ENCODE data around the gene SH2B2. TPM values are rescaled to one million over a fixed set of nuclear protein-coding genes. Genes with fewer than 3 reads are reported as not detected.

SH2B2 gene
- total and polyA plus RNA-seq, 4 donors = 0.65 to 1.4 (median 1.0) TPM; not detected in 1

DNA sequence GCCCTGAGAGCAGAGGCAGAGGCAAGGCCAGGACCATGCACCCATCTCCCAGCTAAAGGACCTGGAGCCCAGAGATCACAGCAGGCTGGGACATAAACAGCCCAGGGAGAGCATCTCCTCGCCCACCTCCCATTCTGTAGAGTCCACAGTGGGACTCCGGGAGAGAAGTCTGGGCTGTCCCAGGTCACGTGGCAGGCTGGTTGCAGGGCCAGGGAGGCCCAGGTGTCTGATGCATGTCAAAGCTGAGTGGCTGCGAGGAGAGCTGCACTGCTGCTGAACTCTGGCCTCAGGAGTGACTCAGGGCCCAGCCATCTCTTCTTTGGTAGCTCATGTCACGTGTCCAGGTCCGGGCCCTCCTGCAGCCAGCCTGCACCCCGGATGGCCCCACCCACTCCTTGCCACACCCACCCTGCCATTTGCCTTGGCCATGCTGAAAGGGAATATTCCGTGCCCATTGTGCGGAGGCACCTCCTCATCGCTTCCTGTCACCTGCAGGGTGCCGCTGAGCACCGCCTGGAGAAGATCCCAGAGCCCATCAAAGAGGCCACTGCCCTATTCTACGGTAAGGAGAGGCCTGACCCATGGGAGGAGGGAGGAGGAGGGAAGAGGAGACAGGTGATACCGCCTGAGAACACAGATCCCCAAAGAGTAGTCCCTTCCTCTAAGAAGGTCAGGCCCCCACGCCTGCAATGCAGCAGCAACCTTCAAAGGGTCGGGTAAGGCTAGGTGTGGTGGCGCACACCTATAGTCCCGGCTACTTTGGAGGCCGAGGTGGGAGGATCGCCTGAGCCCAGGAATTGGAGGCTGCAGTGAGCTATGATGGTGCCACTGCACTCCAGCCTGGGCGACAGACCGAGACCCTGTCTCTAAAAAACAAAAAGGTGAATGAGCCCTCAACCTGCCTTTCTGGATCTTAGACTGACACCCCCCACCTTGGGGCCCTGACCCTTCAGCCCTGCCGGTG, 12.6 kb upstream of the SH2B2 start (continued):
- TF ChIP-seq GABPA (IDR thresholded peaks at IDR 0.05 in 1 of 2, conservative IDR thresholded peaks at IDR 0.05 in 1 of 2) = no peak
- TF ChIP-seq, protein P1, sequence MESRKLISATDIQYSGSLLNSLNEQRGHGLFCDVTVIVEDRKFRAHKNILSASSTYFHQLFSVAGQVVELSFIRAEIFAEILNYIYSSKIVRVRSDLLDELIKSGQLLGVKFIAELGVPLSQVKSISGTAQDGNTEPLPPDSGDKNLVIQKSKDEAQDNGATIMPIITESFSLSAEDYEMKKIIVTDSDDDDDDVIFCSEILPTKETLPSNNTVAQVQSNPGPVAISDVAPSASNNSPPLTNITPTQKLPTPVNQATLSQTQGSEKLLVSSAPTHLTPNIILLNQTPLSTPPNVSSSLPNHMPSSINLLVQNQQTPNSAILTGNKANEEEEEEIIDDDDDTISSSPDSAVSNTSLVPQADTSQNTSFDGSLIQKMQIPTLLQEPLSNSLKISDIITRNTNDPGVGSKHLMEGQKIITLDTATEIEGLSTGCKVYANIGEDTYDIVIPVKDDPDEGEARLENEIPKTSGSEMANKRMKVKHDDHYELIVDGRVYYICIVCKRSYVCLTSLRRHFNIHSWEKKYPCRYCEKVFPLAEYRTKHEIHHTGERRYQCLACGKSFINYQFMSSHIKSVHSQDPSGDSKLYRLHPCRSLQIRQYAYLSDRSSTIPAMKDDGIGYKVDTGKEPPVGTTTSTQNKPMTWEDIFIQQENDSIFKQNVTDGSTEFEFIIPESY (IDR thresholded peaks at IDR 0.05) = no peak
- no peak for TF ChIP-seq EGR1 (IDR thresholded peaks at IDR 0.05; ENCODE audit: low read depth in 2 of 2)
- no peak for TF ChIP-seq HNF4G (IDR thresholded peaks at IDR 0.05)

DNA sequence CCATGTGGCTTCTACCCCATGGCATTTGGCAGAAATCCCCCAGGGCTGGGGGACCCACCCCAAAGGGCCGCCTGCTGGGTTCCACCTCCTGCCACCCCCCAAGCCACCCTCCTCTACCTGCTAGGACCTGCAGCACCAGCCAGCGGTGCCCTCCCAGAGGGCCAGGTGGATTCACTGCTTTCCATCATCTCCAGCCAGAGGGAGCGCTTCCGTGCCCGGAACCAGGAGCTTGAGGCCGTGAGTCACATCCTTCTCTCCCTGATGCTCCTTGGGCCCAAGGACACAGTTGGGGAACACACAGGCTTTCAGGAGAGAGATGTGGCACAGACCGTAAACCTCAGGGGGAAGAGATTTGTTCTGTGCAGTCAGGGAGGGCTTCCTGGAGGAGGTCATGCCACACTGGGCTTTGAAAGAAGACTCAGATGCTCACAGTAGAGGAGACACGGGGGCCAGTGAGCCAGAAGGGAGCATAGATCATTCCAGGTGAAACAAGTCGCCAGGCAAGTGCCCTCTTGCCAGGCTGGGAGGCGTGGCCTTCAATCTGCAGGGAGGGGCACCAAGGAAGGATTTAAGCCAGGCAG, 11.5 kb upstream of the SH2B2 start:
- DNase-seq (ENCODE audit: low spot score) = no peak
- Histone ChIP-seq H3K27ac (ENCODE audit: low read depth in 1 of 2, low read length in 2 of 2) (no peak overlapping the region), H3K36me3 (ENCODE audit: control insufficient read depth in 4 of 4, insufficient read depth in 3 of 4, low read depth in 1 of 4, low read length in 3 of 4) (no peaks in the 10 kb centered on the region), H3K4me1 (ENCODE audit: control insufficient read depth in 4 of 4, insufficient read depth in 4 of 4, low read length in 3 of 4) (no peaks in the 10 kb centered on the region), H3K27me3 (ENCODE audit: control insufficient read depth in 4 of 4, insufficient read depth in 4 of 4, low read length in 3 of 4) (no peaks in the 10 kb centered on the region), H3K9ac (ENCODE audit: low read depth in 1 of 2, low read length in 2 of 2) (no peak overlapping the region), H3K9me3 (ENCODE audit: control insufficient read depth in 4 of 4, low read length in 3 of 4) (no peaks in the 10 kb centered on the region), H3K4me3 (ENCODE audit: low read depth in 1 of 3, low read length in 3 of 3) (no peak overlapping the region)
- WGBS = 95% methylated on average over 10 of the region's 10 CpGs
- TF ChIP-seq NR2F2 (IDR thresholded peaks at IDR 0.05) = no peak
- TF ChIP-seq, protein P2, sequence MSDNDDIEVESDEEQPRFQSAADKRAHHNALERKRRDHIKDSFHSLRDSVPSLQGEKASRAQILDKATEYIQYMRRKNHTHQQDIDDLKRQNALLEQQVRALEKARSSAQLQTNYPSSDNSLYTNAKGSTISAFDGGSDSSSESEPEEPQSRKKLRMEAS (IDR thresholded peaks at IDR 0.05) = no peak
- no peak for TF ChIP-seq FOXA2 (IDR thresholded peaks at IDR 0.05)
- no peak for TF ChIP-seq JUND (IDR thresholded peaks at IDR 0.05)

DNA sequence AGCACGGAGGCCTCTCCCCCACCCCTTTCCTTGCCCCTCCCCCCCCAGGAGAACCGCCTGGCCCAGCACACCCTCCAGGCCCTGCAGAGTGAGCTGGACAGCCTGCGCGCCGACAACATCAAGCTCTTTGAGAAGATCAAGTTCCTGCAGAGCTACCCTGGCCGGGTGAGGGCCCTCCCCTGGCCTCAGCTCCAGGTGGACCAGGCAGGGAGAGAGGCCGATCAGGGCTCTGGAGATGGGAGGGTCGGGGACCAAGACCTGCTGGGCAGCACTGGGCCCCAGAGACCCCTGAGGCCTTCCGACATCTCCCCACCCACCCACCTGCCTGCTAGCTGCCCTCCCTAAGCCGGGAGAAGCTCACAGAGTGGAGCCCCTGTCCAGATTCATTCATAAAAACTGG, 8.8 kb upstream of the SH2B2 start:
- DNase-seq (ENCODE audit: low spot score) = no peak
- WGBS = 91% methylated on average over 10 of the region's 10 CpGs
- Histone ChIP-seq H3K27me3 (ENCODE audit: control insufficient read depth in 4 of 4, insufficient read depth in 4 of 4, low read length in 3 of 4) (no peaks in the 10 kb centered on the region), H3K4me1 (ENCODE audit: control insufficient read depth in 4 of 4, insufficient read depth in 4 of 4, low read length in 3 of 4) (no peaks in the 10 kb centered on the region), H3K4me3 (ENCODE audit: low read depth in 1 of 3, low read length in 3 of 3) (no peak overlapping the region), H3K9me3 (ENCODE audit: control insufficient read depth in 4 of 4, low read length in 3 of 4) (no peaks in the 10 kb centered on the region), H3K36me3 (ENCODE audit: control insufficient read depth in 4 of 4, insufficient read depth in 3 of 4, low read depth in 1 of 4, low read length in 3 of 4) (peaks cover 0 to 2% (median 0%) of the 10 kb centered on the region in 4 donors), H3K9ac (ENCODE audit: low read depth in 1 of 2, low read length in 2 of 2) (no peak overlapping the region), H3K27ac (ENCODE audit: low read depth in 1 of 2, low read length in 2 of 2) (no peak overlapping the region)
- TF ChIP-seq, protein P1 (IDR thresholded peaks at IDR 0.05) = no peak
- no peak for TF ChIP-seq NR2F2 (IDR thresholded peaks at IDR 0.05)
- TF ChIP-seq HNF4A (conservative IDR thresholded peaks at IDR 0.05) = no peak
- TF ChIP-seq GABPA (IDR thresholded peaks at IDR 0.05 in 1 of 2, conservative IDR thresholded peaks at IDR 0.05 in 1 of 2) = no peak
- no peak for TF ChIP-seq JUND (IDR thresholded peaks at IDR 0.05)
- no peak for TF ChIP-seq HNF4G (IDR thresholded peaks at IDR 0.05)
- no peak for TF ChIP-seq EGR1 (IDR thresholded peaks at IDR 0.05; ENCODE audit: low read depth in 2 of 2)
- no peak for TF ChIP-seq TAF1 (conservative IDR thresholded peaks at IDR 0.05)
- no peak for TF ChIP-seq FOXA2 (IDR thresholded peaks at IDR 0.05)
- TF ChIP-seq, protein P3, sequence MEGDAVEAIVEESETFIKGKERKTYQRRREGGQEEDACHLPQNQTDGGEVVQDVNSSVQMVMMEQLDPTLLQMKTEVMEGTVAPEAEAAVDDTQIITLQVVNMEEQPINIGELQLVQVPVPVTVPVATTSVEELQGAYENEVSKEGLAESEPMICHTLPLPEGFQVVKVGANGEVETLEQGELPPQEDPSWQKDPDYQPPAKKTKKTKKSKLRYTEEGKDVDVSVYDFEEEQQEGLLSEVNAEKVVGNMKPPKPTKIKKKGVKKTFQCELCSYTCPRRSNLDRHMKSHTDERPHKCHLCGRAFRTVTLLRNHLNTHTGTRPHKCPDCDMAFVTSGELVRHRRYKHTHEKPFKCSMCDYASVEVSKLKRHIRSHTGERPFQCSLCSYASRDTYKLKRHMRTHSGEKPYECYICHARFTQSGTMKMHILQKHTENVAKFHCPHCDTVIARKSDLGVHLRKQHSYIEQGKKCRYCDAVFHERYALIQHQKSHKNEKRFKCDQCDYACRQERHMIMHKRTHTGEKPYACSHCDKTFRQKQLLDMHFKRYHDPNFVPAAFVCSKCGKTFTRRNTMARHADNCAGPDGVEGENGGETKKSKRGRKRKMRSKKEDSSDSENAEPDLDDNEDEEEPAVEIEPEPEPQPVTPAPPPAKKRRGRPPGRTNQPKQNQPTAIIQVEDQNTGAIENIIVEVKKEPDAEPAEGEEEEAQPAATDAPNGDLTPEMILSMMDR (IDR thresholded peaks at IDR 0.05; ENCODE audit: low read depth, low read length, missing input control) = no peak
- TF ChIP-seq, protein P4, sequence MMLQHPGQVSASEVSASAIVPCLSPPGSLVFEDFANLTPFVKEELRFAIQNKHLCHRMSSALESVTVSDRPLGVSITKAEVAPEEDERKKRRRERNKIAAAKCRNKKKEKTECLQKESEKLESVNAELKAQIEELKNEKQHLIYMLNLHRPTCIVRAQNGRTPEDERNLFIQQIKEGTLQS (IDR thresholded peaks at IDR 0.05) = no peak
